NCI-H2196 treated with DMSO at 0.1 percent for 48 hours (cell line): Measurements from ENCODE around the gene GLT6D1.
"Not testable (repeated sequence)": the region's sequence is repeated elsewhere in the genome, so short reads cannot be mapped to it uniquely, and the experiment has no call there.

Experiments
- DNase-seq: peaks from one replicate; lab custom pipeline; 2025; ENCODE audit not compliant: unreplicated experiment; lab: John Stamatoyannopoulos, UW

GLT6D1 gene

GRCh38 chr9:135639196-135639595 is at the start of gene GLT6D1:
Gene GLT6D1, minus strand, starts transcription at chr9:135639540. Its CDS starts 353 bp downstream, at chr9:135639187.
- no peak for DNase-seq

- no peak for DNase-seq
Measured at GRCh38 chr9:135689011-135689410, 49.7 kb upstream of the GLT6D1 start.

- DNase-seq, result no peak
Measured at GRCh38 chr9:135687216-135687615, 47.9 kb upstream of the GLT6D1 start.

GRCh38 chr9:135684691-135685090 is 45.4 kb upstream of the GLT6D1 start:
- DNase-seq, result no peak

GRCh38 chr9:135683401-135684034 is 44.2 kb upstream of the GLT6D1 start:
- DNase-seq, result no peak

- no peak for DNase-seq
Measured at GRCh38 chr9:135681161-135681560, 41.8 kb upstream of the GLT6D1 start.

- no peak for DNase-seq
Measured at GRCh38 chr9:135680056-135680455, 40.7 kb upstream of the GLT6D1 start.

- DNase-seq, result no peak
Measured at GRCh38 chr9:135678236-135679017, 39.1 kb upstream of the GLT6D1 start.

- no peak for DNase-seq
Measured at GRCh38 chr9:135677641-135678168, 38.4 kb upstream of the GLT6D1 start.

GRCh38 chr9:135676891-135677290 is 37.6 kb upstream of the GLT6D1 start:
- DNase-seq, result no peak

GRCh38 chr9:135674977-135675376 is 35.6 kb upstream of the GLT6D1 start:
- no peak for DNase-seq

GRCh38 chr9:135673941-135674340 is 34.6 kb upstream of the GLT6D1 start:
- no peak for DNase-seq

- DNase-seq, result not testable (repeated sequence)
Measured at GRCh38 chr9:135672786-135673185, 33.4 kb upstream of the GLT6D1 start.

- no peak for DNase-seq
Measured at GRCh38 chr9:135671591-135672041, 32.3 kb upstream of the GLT6D1 start.

- DNase-seq, result no peak
Measured at GRCh38 chr9:135670721-135671590, 31.6 kb upstream of the GLT6D1 start.

- no peak for DNase-seq
Measured at GRCh38 chr9:135669616-135670285, 30.4 kb upstream of the GLT6D1 start.

- not testable (repeated sequence) for DNase-seq
Measured at GRCh38 chr9:135669018-135669417, 29.7 kb upstream of the GLT6D1 start.

GRCh38 chr9:135667463-135668001 is 28.2 kb upstream of the GLT6D1 start:
- DNase-seq, result no peak

- no peak for DNase-seq
Measured at GRCh38 chr9:135666534-135667462, 27.5 kb upstream of the GLT6D1 start.
